SK-MEL-5 (cell line): Measurements from ENCODE around the gene TCP11. TPM values are rescaled to one million over a fixed set of nuclear protein-coding genes. Genes with fewer than 3 reads are reported as not detected.
"Not testable (repeated sequence)": the region's sequence is repeated elsewhere in the genome, so short reads cannot be mapped to it uniquely, and the experiment has no call there.

Experiments used
- DNase-seq: peaks from one replicate; pipeline ENCODE4 v3.0.0-alpha.2; 2016; ENCODE audit warnings: low read depth, low spot score
- in situ Hi-C: cut with HindIII; loops from 2 replicates; pipeline ENCODE4 v1.10.0; 2016; ENCODE audit warnings: low sequenced_read_pairs, high pct_unique_total_duplicates, low pct_unique_long_range_greater_than_20kb
- total RNA-seq: library from RNA; depleted of rRNA; stranded (reverse); fragments of >200 nt; shearing (Covaris generic); gene quantifications from 2 replicates; pipeline ENCODE4 v1.2.3, GENCODE V29; 2014

The TCP11 gene
- total RNA-seq, 1 experiment from 2014 or later = not detected

DNA sequence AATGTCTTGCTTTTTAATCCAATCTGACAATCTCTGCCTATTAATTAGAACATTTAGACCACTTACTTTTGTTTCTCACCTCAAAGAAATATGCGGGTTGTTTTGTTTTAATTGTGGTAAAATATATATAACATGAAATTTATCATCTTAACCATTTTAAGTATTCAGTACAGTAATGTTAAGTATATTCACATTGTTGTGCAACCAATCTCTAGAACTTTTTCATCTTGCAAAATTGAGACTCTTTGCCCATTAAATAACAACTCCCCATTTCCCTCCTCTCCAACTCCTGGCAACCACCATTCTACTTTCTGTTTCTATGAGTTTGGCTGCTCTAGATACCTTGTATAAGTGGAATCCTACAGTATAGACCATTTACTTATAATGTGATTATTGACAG is 13.8 kb upstream of the TCP11 start:
- DNase-seq = no peak
- in situ Hi-C loops = no loop called here

DNA sequence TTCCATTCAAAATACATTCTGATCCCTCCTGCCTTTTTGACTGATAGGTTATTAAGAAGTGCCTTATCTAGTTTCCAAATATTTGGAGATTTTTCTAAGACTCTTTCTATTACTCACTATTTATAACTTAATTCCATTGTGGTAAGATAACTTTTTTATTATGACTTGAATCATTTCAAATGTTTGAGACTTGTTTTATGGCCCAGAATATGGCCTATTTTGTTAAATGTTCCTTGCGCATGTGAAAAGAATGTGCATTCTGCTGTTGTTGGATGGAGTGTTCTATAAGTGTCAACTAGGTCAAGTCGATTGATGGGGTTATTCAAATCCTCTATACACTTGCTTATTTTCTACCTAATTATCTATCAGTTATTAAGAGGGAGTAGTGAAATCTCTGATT is 13.1 kb upstream of the TCP11 start:
- in situ Hi-C loops = no loop called here
- no peak for DNase-seq

DNA sequence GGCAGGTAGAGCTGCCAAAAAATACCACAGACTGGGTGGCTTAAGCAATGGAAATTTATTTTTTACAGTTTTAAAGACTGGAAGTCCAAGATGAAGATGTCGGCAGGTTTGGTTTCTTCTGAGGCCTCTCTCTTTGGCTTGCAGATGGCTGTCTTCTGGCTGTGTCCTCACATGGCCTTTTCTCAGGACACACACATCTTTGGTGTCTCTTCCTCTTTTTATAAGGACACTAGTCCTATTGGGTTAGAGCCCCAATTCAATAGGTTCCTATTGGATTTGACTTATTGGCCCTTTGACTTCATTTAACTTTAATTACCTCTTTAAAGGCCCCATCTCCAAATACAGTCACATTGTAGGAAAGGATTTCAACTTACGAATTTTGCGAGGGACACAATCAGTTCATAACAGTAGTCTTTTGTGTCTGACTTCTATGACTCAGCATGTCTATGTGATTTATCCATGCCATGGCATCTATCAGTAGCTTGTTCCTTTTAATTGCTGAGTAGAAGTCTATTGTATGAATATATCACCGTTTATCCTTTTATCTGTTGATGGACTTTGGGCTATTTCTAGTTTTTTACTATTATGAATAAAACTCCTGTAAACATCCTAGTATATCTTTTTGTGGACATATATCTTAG is 11.0 kb upstream of the TCP11 start:
- in situ Hi-C loops = no loop called here
- DNase-seq = peak; percentile 85

DNA sequence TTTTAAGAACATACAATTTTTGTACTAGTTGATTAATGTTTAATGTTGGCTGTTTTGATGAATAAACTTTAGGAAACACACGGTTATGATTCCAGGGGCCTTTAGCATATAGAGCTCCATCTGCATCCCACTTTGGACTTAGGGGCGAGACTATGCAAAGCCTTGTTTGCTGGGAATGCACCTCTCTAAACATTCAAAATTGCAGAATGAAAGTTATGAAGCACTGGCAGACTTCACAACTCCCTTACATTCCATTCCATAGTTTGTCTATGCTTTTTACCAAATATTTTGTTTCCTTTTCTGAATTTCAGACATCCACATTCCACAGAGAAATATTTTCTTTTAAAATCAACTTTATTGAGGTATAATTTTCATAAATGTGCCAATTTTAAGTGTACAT is 10.3 kb upstream of the TCP11 start:
- in situ Hi-C loops = no loop called here
- no peak for DNase-seq

DNA sequence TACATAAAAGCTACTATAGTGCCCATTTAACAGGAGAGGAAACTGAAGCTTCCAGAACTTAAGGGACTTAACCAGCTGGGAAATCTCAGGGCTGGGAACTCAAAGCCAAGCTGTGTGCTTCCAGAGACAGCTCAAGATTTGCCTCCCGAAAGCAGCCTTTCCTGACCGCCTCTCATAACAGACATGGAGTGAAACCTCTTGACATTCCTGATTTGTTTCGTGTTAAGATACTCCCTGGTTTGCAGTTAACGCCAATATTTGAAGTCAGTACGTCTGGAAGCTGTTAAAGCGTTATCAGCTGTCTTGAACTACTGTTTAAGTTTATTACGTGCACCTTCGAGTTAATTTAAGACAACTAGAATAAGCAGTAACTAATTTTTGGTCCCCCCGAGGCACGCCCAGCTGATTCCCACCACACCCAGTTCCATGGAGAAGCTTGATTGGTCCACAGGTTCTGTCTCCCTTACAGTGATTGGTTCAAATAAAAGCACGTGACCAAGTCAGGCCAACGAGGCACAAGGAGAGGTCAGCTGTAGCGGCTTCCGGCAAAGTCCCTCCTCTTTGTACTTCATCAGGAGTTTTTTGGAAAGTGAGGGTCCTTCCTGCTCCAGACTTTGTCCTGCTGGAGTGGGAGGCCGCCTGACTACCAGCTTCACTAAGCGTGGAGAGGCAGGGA is 8.9 kb upstream of the TCP11 start:
- DNase-seq = no peak
- in situ Hi-C loops = no loop called here

DNA sequence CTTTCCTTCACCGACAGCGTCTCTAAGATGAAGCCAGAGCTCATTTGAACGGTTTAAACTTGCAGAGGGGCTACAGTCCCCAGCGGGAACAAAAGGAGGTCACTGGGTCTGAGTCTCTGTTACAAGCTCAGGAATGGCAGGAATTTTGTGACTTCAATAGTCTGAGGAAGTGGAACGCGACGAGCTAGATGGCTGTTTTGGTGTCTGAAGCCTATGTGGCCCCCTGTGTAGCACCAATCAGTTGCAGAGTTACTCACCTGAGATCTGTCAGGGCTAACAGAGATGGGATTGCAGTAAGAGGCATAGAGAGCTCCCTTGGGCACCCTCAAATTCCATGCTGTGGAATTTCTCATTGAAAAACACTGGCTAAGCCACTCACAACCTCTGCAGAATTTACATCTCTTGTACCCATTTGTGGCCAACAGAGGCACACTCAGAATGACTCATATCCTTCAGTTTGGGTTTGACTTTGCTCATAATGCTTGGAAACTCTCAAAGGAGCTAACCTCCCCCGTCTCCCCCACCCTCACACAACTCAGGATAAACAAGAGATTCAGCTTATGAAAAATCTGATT is 7.1 kb upstream of the TCP11 start:
- in situ Hi-C loops = no loop called here
- DNase-seq = peak; percentile 39

DNA sequence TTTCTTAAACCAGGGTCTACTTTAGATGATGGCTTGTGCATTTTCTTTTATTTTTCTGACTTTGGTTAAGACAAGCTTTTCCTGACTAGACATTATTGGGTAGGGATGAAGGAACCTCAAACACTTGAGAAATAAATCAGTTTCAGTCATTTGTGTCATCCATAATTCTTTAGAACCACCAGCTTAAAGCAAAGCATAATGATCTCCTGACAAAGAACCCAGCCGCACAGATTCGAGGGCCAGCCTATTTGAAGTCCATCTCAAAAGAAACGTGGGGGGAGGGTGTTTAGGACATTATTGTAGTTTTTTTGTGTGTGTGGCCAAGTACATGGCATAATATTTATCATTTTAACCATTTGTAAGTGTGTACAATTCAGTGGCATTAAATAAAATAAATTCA is 6.3 kb upstream of the TCP11 start:
- in situ Hi-C loops = no loop called here
- no peak for DNase-seq

DNA sequence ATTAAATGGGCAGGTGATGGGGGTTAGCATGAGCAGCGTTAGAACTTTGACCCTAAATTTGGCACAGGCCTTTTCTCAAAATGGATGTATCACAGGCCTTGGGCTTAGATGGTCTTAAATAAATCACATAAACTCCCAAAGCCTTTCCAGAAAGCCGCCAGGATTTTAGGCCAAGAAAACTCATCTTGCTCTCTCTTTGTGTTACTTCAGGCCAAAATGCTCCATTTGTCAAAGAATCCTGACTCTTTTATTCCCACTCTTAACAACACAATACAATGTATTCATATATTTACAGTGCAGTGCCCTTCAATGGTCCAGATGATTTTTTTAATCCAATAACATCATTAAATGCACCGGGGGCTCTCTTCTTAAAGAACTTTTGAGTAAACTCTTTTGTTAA is 5.9 kb upstream of the TCP11 start:
- DNase-seq = no peak

DNA sequence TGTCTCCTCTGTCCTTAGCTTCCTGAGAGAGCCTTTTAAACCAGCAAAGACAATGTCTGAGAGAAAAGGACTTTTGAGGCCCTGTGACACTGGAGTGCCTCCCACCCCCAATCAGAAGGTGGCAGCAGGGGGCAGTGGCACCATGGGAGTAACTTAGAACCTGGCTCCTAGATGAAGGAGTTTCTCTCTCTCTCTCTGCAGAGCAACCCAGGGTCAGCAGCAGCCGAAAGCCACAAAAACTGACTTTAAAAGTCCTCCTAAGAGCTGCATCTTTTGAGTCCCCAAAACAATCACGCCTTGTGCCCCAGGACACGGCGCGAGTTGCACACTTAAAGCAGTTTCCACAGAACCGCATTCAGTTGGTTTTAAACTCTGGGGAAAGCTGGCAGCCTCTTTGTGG is 5.3 kb upstream of the TCP11 start:
- in situ Hi-C loops = no loop called here
- peak; percentile 77 for DNase-seq

More for the DNA sequence above, 5.9 kb upstream of the TCP11 start:
- in situ Hi-C loops = no loop called here

DNA sequence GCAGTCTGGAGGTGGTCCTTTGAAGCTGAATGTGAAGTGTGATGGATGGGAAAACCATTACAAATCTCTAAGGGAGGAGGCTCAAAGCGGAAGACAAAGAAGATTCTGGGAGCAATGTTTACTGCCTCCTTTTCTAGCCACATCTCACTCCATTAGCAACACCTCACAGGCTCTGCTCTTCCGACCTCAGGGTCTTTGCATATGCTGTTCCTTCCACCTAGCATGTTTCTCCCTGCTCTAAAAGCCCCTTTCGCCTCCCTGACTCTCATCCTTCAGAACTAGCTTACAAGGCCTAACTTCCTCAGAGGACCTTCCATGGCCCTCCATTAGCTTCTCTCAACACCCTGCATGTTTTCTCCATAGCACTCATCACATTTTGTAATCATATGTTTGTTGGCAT is 4.6 kb upstream of the TCP11 start:
- in situ Hi-C loops = no loop called here
- DNase-seq = no peak

DNA sequence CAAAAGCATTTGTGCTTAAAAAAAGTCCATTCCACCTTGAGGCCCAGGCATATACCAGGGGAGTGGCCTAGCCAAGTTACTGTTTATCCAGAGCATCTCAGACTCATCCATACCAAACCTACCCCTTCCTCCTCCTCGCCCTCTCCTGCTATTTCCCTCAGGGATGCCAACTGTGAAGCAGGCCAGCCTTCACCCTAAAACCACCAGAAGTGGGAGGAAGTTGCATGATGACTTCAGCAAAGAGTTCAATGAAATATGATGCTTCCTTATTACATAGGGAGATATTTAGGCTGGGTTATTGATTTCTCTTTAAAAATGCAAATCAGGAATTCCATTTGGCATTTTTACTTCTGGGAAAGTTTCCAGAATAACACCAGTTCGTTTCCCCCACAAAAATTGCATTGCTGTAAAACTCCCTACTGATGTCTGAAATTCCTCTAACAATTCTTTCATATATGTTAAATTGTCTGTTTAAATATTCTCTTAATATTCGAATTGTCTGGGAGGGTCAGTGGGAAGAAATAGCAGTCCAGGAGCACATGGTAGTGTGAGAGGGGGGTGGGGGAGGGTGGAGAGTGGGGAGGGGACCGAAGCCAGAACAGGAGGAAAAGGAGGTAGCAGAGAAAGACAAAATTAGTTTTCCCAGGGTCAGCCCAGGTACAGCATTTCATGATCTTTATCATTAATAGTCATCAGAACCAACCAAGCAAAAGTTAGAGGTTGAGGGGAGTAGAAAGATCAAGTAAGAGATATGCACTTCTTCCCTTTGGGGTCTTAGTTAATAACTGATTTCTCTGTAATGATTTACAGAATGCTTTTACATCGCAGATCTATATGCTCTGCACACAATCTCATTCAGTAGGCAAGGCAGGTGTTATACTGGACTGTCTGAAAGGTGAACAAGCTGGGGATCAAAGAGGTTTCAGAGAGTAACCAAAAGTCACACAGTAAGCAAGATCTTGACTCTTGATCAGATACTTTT is 1.7 kb upstream of the TCP11 start:
- DNase-seq = no peak
- in situ Hi-C loops = no loop called here

DNA sequence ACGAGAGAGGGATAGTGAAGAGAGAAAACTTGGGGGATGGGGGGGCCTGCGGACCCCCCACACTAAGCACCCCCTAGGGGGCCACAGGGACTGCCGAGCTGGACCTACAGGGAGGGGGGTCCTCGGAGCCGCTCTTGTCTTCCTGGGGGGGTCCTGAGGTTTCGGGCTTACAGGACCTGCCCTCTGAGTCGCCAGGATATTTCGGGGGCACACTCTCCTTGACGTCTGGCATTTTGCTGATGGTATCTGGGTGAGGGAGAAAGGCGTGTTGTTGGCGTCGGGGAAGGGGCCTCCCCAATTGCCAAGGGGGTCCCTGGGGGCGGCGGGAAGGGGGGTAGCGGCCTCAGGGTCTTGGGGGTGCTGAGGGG is 516 bp downstream of the TCP11 start:
- in situ Hi-C loops = no loop called here

DNA sequence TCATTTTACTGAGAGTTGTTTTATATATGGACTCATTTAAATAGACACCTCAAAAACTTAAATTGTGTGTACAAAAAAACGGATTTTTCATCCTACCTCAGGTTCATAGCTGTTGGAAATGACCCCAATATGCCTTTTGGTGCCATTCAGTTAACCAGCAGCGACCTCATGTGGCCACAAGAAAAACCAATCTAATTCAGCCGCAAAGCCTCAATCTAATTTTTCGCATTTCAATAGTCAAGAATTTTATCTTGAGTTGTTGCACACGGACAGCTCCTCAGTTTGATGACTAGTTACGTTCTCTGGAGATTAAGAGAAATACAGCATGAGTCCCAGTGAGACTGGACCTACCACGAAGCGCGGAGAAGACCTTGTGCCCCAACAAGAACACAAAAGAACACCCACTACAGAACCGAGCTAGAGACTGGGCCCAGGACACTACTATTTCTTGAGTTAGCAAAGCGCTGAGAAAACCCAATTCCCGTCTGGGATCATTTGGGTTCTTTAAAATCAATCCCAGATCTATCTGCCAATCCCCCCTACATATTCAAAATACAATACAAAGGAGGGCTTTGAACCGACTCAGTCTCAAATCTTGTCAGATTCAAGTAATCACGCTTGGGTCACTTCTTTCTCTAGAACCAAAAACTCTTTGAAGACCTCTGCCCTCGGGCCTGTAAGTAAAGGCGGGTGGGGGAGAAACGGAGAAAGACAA is 1.1 kb downstream of the TCP11 start:
- in situ Hi-C loops = no loop called here
- DNase-seq = peak; percentile 77

More for the DNA sequence above, 516 bp downstream of the TCP11 start:
- DNase-seq = no peak

DNA sequence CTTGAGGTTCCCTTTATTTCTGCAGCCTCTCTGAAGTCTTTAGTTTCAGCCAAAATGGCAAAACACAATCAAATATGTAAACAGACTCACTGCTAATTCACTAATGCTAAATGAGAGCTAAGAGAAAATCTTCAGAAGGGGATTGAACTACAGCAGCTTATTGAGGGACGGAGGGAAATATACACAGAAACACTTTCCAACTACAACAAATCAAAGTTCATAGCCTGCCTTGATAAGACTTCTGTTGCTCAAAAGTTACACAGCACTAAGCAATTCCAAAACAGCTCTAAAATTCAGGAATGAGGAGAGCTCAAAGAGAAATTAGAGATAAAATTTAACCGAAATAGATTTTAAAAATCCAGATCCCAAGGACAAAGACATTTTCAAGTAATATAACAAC is 1.7 kb downstream of the TCP11 start:
- in situ Hi-C loops = no loop called here
- DNase-seq = no peak

DNA sequence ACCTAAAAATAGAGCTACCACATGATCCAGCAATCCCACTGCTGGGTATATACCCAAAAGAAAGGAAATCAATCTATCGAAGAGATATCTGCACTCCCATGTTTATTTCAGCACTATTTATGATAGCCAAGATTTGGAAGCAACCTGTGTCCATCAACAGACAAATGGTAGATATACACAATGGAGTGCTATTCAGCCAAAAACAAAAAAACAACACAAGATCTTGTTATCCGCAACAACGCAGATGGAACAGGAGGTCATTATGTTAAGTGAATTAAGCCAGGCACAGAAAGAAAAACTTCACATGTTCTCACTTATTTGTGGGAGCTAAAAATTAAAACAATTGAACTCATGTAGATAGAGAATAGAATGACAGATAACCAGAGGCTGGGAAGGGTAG is 2.9 kb downstream of the TCP11 start:
- in situ Hi-C loops = not testable (repeated sequence)

DNA sequence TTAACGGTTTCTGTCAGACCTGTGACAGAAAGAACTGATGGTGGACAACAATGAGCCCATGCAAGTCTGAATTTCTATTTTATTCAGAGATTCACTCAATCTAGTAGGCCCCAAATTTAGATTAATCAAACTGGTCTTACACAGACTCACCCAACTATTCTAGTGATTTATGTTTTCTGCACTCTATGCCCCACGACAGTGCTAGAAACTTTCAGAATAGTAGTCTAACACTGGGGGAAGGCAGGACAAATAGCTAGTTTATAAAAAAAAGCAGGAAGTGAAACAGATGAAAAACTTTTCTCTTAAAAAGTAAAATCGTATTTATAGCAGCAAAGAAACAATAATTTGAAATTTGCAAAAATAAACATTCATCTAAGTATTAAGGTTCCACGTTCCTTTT is 5.0 kb downstream of the TCP11 start:
- in situ Hi-C loops = no loop called here
- DNase-seq = no peak

More for the DNA sequence above, 2.9 kb downstream of the TCP11 start:
- not testable (repeated sequence) for DNase-seq

DNA sequence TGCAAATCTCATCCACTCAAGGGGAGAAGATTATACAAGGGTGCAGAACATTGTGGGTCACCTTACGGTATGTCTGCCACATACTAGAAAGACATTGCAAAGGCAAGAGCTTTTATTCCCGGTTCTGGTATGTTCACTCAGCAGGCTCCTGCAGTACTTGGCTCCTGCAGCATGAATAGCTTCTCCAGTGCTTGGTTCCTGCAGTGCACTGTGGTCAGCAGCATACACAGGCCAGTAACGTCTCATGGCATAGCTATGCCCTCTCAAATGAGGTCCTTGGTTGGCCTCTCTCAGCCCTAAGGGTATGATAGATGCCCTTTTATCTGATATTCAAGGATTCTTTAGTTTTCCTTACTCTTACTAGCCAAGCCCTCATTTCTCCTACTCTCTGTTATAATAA is 12.6 kb downstream of the TCP11 start:
- DNase-seq = no peak
- in situ Hi-C loops = no loop called here

DNA sequence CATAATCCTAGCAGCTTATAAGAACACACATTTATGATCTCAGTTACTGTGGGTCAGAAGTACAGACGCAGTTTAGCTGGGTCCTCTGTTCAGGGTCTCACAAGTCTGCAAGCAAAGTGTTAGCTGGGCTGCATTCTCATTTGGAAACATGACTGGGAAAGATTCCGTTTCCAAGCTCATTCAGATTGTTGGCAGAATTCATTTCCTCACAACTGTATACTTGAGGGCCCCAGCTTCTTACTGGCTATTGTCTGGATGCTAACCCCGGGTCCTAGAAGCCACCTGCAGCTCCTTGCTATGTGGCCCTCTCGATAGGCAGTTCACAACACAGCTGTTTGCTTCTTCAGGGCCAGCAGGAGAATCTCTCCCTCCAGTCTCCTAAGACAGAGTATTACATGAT is 13.1 kb downstream of the TCP11 start:
- DNase-seq = no peak
- in situ Hi-C loops = no loop called here
